ENCODE data around the gene RAD51D. TPM values are rescaled to one million over a fixed set of nuclear protein-coding genes. Genes with fewer than 3 reads are reported as not detected.

Gene RAD51D
- total RNA-seq, 4 donors from 2014 or later = 2.8 to 5.9 (median 3.8) TPM

DNA sequence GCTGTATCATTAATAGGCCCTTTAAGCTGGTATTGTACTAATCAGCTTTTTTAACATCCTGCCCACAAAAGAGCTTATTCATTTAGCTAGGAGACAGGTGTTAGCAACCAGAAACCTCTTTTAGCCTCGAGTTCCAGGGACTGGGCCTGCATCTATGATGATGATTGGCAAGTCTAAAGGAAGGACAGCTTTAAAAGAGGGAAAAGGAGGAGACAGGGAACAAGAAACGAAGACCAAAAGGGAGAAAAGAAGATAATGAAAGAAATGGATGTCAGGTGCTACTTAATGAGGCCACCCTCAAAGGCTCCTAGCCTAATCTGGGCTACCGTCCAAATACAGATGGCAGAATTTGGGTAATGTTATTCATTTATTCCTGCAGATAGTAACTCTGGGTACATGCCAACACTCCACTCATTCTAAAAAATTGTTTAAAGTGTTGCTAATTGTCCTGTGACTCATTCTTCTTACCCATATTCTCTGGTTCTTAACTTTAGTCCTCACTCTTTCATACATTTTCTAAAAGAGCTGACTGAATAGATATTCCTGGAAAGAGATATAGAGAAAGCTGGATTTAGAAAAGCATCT is 37.5 kb downstream of the RAD51D start:
- 32 to 42% methylated on average over 3 of the region's 3 CpGs for WGBS, 2 donors
- intact Hi-C loops (cut with DNase I; ENCODE audit: low total_unique reads) = no loop called here
- H3K4me3 ChIP-seq (ENCODE audit: low read depth, poor library complexity, severe bottlenecking) = no peak overlapping the region
- DNase-seq (ENCODE audit: low spot score in 2 of 2) = no peak
- TF ChIP-seq POLR2A (IDR thresholded peaks at IDR 0.05) = no peak

DNA sequence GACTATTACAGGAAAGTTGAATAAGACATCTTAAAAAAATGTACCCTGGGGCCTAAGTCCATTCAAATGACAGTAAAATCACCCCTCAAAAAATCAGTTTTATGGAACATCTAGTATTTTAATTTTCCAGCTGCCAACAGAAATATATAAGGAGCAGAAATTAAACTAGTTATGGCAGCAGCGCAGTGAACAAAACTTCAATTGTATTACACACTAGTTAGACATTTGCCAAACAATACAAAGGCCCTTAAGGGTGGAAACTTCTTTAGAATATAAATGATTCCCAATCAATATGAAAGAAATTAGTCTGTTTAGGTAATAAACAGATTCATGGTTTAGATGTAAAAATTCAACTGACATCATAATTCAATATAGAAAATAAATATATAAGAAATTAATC is 38.0 kb downstream of the RAD51D start:
- no peak for DNase-seq (ENCODE audit: low spot score in 2 of 2)
- H3K4me3 ChIP-seq (ENCODE audit: low read depth, poor library complexity, severe bottlenecking) = no peak overlapping the region
- WGBS, 2 donors = 86 to 91% methylated on average over 1 of the region's 1 CpG
- TF ChIP-seq, protein P1, sequence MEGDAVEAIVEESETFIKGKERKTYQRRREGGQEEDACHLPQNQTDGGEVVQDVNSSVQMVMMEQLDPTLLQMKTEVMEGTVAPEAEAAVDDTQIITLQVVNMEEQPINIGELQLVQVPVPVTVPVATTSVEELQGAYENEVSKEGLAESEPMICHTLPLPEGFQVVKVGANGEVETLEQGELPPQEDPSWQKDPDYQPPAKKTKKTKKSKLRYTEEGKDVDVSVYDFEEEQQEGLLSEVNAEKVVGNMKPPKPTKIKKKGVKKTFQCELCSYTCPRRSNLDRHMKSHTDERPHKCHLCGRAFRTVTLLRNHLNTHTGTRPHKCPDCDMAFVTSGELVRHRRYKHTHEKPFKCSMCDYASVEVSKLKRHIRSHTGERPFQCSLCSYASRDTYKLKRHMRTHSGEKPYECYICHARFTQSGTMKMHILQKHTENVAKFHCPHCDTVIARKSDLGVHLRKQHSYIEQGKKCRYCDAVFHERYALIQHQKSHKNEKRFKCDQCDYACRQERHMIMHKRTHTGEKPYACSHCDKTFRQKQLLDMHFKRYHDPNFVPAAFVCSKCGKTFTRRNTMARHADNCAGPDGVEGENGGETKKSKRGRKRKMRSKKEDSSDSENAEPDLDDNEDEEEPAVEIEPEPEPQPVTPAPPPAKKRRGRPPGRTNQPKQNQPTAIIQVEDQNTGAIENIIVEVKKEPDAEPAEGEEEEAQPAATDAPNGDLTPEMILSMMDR (IDR thresholded peaks at IDR 0.05) = no peak
- no peak for TF ChIP-seq POLR2A (IDR thresholded peaks at IDR 0.05)
- intact Hi-C loops (cut with DNase I; ENCODE audit: low total_unique reads) = no loop called here

DNA sequence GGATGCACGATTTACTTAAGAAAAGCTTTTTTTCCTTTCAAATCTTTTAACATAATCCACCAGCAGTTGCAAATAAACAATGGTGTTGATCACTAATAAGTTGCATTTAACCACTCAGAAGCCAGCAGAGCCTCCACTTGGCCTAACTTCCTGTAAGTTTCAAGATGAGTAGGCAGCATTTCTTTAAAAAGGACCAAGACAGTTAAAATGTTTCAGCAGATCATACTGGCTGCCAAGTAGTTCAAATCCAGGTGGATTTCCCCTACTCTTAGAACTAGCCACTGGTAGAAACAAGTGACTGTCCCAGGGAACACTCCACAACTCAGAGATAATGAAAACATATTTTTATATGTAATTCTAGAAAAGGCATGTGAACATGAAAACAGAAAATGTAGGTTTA is 39.1 kb downstream of the RAD51D start:
- TF ChIP-seq POLR2A (IDR thresholded peaks at IDR 0.05) = no peak
- TF ChIP-seq, protein P1 (IDR thresholded peaks at IDR 0.05) = no peak
- no peak for DNase-seq (ENCODE audit: low spot score in 2 of 2)
- H3K4me3 ChIP-seq (ENCODE audit: low read depth, poor library complexity, severe bottlenecking) = no peak overlapping the region
- 60 to 84% methylated on average over 1 of the region's 1 CpG for WGBS, 2 donors
- intact Hi-C loops (cut with DNase I; ENCODE audit: low total_unique reads) = no loop called here

DNA sequence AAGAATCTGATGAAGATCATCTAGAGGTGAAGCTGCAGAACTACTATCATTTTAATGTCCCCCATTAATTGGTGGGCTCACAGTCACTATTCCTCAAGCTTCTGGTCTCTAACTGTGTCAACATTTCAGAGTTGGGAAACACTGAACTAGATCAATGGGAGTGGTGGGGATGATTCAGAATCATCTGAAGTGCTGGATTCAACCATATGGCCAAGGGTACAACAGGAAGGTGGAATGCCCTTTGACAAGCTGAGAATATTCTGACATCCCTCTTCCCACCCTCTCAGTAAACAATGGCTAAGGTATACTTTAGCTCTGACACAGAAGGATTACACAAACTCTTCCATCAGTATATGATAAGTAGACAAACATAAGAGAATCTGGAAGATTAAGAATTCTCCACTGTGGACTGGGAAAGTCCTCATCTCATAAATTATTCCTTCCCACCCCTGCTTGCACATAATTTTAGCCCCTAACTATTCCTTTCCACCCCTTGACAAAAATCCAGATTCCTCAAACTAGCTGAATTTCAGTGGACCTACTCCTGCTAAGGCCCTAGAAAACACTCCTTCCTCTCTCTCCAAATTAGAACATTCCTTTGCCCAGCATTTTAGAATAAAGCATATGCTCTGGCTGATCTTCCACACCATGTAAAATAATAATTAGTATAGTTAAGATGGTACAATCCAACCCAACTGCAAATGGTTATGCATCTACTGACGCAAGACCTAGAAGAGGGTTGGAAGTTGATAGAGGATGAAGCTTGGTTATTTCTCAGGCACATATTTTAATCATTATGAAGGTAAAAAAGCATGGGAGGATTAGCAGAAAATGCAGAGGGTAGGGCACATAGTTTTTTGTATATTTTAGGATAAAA is 39.9 kb downstream of the RAD51D start:
- TF ChIP-seq, protein P1 (IDR thresholded peaks at IDR 0.05) = no peak
- no peak for TF ChIP-seq POLR2A (IDR thresholded peaks at IDR 0.05)
- no peak overlapping the region for H3K4me3 ChIP-seq (ENCODE audit: low read depth, poor library complexity, severe bottlenecking)
- WGBS, 2 donors = 100% methylated on average over 1 of the region's 1 CpG
- intact Hi-C loops (cut with DNase I; ENCODE audit: low total_unique reads) = no loop called here
- no peak for DNase-seq (ENCODE audit: low spot score in 2 of 2)

DNA sequence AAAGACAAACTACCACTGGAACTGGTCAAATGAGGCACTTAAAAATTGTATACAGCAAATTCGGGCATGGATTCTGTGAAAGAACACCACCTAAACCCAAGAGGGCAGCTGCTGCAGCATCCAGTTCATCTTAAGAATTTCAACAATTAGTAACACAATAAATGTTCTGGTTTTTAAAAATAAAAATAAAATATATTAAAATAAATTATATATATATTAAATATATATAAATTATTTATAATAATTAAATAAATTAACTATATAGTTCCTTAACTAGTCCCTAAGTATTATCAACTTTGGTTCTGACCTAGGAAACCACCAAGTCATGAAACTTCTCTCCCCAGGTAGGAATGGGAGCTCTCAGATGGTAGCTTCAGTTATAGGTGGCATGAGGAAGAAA is 42.8 kb downstream of the RAD51D start:
- no peak overlapping the region for H3K4me3 ChIP-seq (ENCODE audit: low read depth, poor library complexity, severe bottlenecking)
- WGBS, 2 donors = 90 to 94% methylated on average over 1 of the region's 1 CpG
- intact Hi-C loops (cut with DNase I; ENCODE audit: low total_unique reads) = no loop called here
- TF ChIP-seq, protein P1 (IDR thresholded peaks at IDR 0.05) = no peak
- TF ChIP-seq POLR2A (IDR thresholded peaks at IDR 0.05) = no peak
- DNase-seq (ENCODE audit: low spot score in 2 of 2) = no peak
